Upper lobe of left lung (tissue), 4 donors: Measurements from ENCODE around the gene OSBPL7.

Source experiments
- CTCF ChIP-seq, 6 experiments: fragments of 450-650 bp in 4 of 6; fragments of 200-600 bp in 2 of 6; sonication (generic) in 2 of 6; IDR thresholded peaks; one replicate each; pipeline ENCODE4 v1.5.1; 2016 to 2019; ENCODE audit warnings: antibody characterized with exemption in 6 of 6
- EP300 ChIP-seq, 4 donors: sonication (generic); formaldehyde crosslinking; IDR thresholded peaks; one replicate each; pipeline ENCODE4 v1.5.1; 2017; ENCODE audit warnings: antibody characterized with exemption in 4 of 4, control low read depth in 2 of 4
- POLR2A ChIP-seq, 4 donors: fragments of 450-650 bp; IDR thresholded peaks; one replicate each; pipeline ENCODE4 v1.5.1; 2016 to 2017; ENCODE audit warnings: antibody characterized with exemption in 4 of 4, mild to moderate bottlenecking in 2 of 4
- POLR2AphosphoS5 ChIP-seq, 2 donors: sonication (generic); formaldehyde crosslinking; IDR thresholded peaks; one replicate each; pipeline ENCODE4 v1.5.1; 2017; ENCODE audit warnings: antibody characterized with exemption in 2 of 2

GRCh38 chr17:47838636-47839035 lies 17.0 kb upstream of the OSBPL7 start:
- TF ChIP-seq POLR2AphosphoS5 (IDR thresholded peaks at IDR 0.05), result no peak
- TF ChIP-seq POLR2A (IDR thresholded peaks at IDR 0.05), result no peak
- TF ChIP-seq CTCF (IDR thresholded peaks at IDR 0.05), result no peak
- no peak for TF ChIP-seq EP300 (IDR thresholded peaks at IDR 0.05)
